Femur (tissue), 1 donor: ENCODE data around the gene CA9.
A peak's percentile ranks its signal among the peaks of the same experiment; 100 is the strongest.

Experiments used
- DNase-seq: peaks from one replicate; pipeline ENCODE4 v3.0.0-alpha.2; 2017

Gene CA9

GRCh38 chr9:35719546-35719945 lies 45.8 kb downstream of the CA9 start:
- DNase-seq, result no peak

- DNase-seq, result no peak
Observed at GRCh38 chr9:35723426-35723825, 49.7 kb downstream of the CA9 start.

- no peak for DNase-seq
Observed at GRCh38 chr9:35723908-35724307, 50.2 kb downstream of the CA9 start.

DNA sequence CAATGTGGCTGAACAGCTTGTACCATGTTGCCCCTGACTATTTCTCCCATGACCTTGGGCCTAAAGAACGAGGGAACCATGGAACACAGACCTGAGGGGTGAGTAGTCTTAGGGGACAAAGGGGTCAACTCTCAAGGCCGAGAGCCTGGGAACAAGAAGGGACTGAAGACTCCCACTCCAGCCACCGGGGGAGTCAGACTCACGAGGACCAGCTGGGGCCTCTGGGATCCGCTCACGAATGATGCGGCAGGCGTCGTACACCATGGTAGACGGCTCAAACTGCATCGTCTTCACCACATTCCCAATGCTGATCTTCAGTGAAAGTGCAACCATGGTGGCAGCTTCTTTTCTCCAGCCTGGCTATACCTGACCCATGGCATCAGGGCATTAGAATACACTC lies 51.6 kb downstream of the CA9 start:
- no peak for DNase-seq

- DNase-seq, result no peak
Observed at GRCh38 chr9:35726931-35727330, 53.2 kb downstream of the CA9 start.

- DNase-seq, result no peak
Observed at GRCh38 chr9:35727676-35728040, 53.9 kb downstream of the CA9 start.

DNA sequence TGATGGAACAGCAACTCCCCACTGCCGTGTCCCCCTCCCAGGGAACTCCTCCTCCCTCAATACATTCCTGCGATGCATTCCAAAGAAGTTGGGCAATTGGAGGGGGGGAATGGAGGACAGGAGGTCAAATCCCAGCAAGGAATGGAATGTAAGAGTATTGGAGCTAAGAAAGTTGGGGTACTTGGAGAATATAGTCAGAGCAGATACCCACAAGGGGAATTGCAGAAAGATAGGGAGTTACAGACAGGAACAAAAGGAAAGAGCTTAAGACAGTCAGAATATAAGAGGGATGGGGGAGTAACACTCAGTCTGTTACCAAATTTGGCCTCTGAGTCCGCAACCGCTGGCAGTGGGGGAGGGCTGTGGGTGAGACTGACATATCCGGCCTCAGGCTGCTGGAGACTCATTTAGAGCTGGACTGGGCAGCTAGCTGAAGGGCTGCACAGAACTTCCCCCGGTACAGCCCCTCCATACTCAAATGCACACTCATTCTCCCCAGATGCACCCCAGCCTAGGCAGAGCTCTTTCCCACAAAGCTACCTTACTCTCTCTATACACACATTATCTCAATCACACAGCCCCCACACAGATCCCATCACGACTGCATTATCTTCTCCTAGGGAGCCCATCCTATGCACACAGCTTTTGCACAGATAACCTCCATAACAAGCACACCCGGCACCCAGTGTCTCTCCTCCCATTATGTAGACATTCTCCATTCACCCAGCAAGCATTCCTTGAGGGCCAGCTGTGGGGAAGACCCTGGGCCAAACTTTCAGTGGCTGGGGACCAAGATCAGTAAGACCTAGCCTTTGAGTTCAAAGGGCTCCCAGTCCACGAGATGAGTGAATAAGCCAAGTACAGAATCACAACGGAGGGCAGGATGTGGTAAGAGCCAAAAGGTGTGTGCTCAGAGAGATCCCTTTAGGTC lies 54.6 kb downstream of the CA9 start:
- peak; percentile 82 for DNase-seq

GRCh38 chr9:35729101-35729500 lies 55.4 kb downstream of the CA9 start:
- no peak for DNase-seq

- peak; percentile 73 for DNase-seq
Observed at GRCh38 chr9:35729700-35730485, 56.2 kb downstream of the CA9 start.

GRCh38 chr9:35730486-35730854 lies 56.7 kb downstream of the CA9 start:
- no peak for DNase-seq
